ENCODE data around the gene MRPL18. TPM values are rescaled to one million over a fixed set of nuclear protein-coding genes. Genes with fewer than 3 reads are reported as not detected.

The MRPL18 gene
- 122 and 129 TPM in 2 replicates for total RNA-seq

DNA sequence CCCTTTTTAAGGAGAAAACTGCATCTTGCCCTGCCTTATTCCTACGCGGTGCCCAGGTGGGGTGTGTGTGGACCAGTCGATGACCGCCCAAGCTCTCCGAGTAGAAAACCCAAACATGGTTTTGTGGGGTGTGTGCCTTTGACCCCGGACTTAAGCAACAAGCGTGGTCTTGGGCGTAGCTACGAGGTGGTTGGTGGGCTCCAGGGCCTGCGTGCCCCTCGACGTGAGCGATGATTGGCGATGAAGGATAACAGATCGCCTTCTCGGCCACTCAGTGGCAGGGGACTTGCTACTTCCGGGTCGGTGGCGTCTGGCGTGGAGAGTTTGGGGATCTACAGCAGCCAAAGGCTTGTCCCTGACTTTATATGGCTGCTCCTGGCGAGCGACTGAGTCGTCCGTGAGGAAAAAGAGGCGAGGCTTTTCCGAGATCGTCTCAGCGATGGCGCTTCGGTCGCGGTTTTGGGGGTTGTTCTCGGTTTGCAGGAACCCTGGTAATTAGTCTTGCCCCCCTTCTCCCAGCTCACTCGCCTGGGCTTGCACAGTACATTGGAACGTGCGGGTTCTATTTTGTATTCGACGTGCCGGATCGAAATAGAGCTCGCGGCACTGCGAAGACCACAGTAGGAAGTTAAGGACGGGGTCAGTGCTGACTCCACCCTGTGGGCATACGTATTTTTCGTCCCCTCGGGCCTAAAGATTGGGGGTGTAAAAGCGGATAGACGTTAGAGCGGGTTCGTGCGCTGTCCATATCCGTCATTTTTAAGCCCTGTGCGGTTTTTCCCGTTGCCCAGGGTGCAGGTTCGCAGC lies at the start of gene MRPL18:
Gene MRPL18, plus strand, starts transcription at position 319 of the 807 bp plus-strand sequence. Its CDS starts 121 bp downstream, at position 440.

DNA sequence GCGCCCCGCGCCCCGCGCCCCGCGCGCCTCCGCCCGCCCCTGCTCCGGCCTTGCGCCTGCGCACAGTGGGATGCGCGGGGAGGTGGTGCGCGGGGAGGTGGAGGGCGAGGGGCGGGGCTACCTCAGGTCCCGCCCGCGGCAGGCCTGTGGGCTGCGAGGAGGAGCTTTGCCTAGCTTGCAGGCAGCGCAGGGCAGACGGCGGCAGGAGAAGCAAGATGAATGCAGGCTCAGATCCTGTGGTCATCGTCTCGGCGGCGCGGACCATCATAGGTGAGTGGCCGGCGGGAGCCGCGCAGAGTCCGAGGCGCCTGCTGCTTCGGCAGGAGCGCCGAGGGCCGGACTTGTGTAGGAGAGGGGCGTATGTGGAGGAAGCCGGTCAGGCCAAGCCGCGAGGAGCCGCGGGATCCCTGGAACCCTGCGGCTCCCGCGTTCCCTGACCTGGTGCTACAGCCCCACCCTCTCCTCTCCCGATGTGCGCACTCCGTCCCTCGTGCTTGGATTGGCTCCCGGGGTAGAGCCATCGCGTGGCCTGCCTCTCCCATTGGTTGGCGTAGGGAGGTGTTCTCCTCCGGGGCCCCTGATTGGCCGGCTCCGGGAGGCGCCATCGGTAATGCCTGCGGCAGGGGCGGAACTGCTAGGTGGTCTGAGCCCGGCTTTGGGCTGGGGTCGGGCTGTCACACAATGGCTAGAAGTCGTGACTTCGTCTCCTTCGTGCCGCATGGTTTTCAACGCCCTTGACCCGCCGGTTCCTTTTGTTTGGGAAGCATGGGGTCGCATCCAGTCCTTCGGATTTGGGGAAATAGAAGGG lies 28.2 kb upstream of the MRPL18 start, which contains the start of gene ACAT2:
Gene ACAT2, plus strand, starts transcription at position 173 of the 808 bp plus-strand sequence. Its CDS starts 43 bp downstream, at position 216.

DNA sequence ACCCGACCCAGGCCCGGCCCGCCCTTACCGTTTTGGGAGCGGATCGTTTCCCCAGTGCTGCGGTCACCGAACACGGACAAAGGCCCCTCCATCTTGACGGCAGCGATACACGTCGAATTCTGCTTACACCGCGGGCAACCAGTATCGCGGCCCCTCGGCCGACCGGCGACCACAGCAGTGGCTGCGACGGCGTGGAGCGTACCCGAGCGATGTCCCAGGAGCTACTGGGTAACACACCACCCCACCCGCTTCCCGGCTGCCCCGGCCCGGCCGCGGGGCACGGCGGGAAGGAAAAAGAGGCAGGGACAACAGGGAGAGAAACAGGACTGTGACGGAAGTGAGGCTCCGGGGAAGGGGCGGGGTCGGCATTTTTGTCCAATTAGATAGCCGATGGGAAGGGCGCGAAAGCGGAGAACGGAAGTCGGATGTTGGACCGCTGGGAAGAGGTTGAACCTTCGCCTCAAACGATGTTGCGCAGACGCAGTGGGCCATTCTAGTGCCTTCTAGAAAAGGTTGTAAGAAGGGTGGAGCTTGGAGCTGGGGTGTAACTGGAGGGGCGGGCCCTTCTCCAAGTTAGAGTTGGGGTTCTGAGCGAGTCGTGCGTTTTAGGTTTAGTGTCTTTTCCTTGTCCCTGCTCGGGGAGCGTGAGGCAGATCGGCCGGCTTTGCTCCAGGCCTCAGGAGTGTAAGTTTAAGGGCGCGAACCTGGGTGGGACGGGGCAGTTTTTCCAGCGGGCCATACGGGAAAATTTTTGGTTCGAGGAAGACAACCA lies 704 bp upstream of the MRPL18 start, which contains the start of gene TCP1:
Gene TCP1, minus strand, starts transcription at position 226 of the 772 bp plus-strand sequence. Its CDS starts 134 bp downstream, at position 92.

DNA sequence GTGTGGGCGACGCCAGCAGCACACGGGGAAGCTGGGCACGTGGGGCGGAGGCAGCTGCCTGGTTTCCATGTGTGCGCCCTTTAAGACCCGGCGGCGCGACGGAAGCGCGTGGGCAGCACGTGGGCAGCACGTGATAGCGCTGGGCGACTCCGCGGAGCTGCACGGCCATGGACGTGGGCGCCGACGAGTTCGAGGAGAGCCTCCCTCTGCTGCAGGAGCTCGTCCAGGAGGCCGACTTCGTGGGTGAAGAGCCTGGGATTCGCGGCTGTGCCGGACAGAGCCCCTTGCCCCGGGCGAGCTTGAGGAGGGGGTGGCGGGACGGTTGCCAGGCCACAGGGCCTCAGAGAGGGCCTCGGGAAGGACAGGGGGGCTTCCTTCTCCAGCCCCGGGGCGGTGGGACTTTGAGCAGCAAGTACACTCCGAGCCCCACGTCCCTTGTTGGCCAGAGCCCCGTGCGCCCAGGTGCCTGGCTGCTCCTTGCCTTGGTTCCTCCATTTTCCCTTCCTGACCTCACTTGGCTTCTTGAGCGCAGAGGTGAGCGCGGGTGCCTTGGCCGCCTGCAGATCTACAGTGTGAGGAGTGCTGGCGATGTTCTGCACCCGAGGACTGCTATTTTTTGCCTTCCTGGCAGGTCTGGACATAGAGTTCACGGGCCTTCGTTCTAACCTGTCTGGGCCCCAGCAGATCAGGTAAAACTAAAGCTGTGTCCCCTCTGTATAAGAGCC lies 10.0 kb downstream of the MRPL18 start, which contains the start of gene PNLDC1:
Gene PNLDC1, plus strand, starts transcription at position 136 of the 725 bp plus-strand sequence. Its CDS starts 32 bp downstream, at position 168.

Other genes with a start within 250 kb of the MRPL18 start
- 107 and 140 TPM in 2 replicates for gene SOD2, start 97.2 kb upstream of the MRPL18 start, total RNA-seq
- 52.3 and 55.4 TPM in 2 replicates for gene WTAP, start 63.0 kb upstream of the MRPL18 start, total RNA-seq
- gene ACAT2, start 28.4 kb upstream of the MRPL18 start, total RNA-seq = 132 and 133 TPM in 2 replicates
- 296 and 298 TPM in 2 replicates for gene TCP1, start 865 bp upstream of the MRPL18 start, total RNA-seq
- gene PNLDC1, start 9.8 kb downstream of the MRPL18 start, total RNA-seq = 0.18 and 0.86 TPM in 2 replicates
- not detected in 2 replicates for gene MAS1, start 100.5 kb downstream of the MRPL18 start, total RNA-seq
- 38.1 and 46.1 TPM in 2 replicates for gene IGF2R, start 178.6 kb downstream of the MRPL18 start, total RNA-seq